HG03575 (cell line): ENCODE measurements around the gene SLC4A7.
A peak's percentile ranks its signal among the peaks of the same experiment; 100 is the strongest.

Source experiments
- ATAC-seq: cut with Tn5 transposase; IDR thresholded peaks from one replicate; pipeline ENCODE4 v1.9.1; 2021; ENCODE audit not compliant: unreplicated experiment, insufficient number of reproducible peaks, low FRiP score; ENCODE audit errors: extremely low read depth

The SLC4A7 gene

DNA sequence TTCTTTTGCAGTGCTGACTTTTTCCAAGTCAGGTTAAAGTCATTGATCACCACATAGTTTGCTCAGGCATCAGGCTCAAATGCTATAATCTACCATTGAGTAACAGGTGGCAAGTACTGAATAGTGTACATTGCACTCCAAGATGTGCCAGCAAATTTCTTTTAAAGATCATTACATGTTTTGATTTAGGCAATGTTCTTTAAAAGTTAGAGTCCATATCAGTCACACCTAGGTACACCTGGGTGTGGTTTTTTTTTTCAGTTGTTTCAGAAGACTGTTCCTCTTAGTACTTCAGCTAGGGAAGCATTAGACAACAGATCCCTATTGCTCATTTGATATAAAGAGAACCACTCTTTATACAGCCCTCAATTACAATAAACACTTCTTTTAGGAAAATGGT is 10.6 kb upstream of the SLC4A7 start:
- ATAC-seq = no peak

GRCh38 chr3:27488821-27489220 is 4.6 kb upstream of the SLC4A7 start:
- no peak for ATAC-seq

GRCh38 chr3:27487383-27487782 is 3.2 kb upstream of the SLC4A7 start:
- no peak for ATAC-seq

GRCh38 chr3:27486336-27486735 is 2.2 kb upstream of the SLC4A7 start:
- no peak for ATAC-seq

- no peak for ATAC-seq
Observed at GRCh38 chr3:27485866-27486265, 1.7 kb upstream of the SLC4A7 start.

GRCh38 chr3:27483117-27484014 is 818 bp downstream of the SLC4A7 start:
- no peak for ATAC-seq

DNA sequence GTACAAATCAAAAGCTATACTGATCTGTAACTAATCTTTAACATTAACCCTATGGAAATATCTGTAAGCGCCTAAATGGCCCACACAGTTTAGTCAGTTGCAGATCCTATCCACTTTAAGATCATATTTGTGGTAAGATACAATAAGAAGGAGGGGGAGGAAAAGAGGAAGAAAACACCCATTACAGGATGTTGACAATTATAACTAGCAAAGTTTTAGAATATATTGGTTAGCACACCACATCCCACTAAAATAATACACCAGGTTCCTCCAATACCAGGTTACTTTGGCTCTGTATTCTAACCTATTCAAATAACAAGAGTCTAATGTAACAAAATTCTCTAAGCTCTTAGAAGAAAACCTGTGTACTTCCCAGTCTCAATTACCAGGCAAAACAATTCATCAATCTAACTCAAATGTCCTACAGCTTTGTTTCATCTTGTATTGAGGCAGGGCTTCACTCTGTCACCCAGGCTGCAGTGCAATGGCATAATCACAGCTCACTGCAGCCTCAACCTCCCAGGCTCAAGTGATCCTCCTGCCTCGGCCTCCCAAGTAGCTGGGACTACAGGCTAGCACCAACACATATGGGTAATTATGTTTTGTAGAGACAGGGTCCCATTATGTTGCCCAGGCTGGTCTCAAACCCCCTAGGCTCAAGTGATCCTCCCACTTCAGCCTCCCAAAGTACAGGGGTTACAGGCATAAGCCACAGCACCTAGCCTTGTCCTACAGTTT is 4.2 kb downstream of the SLC4A7 start:
- ATAC-seq = no peak

- no peak for ATAC-seq
Observed at GRCh38 chr3:27471923-27472550, 12.1 kb downstream of the SLC4A7 start.

DNA sequence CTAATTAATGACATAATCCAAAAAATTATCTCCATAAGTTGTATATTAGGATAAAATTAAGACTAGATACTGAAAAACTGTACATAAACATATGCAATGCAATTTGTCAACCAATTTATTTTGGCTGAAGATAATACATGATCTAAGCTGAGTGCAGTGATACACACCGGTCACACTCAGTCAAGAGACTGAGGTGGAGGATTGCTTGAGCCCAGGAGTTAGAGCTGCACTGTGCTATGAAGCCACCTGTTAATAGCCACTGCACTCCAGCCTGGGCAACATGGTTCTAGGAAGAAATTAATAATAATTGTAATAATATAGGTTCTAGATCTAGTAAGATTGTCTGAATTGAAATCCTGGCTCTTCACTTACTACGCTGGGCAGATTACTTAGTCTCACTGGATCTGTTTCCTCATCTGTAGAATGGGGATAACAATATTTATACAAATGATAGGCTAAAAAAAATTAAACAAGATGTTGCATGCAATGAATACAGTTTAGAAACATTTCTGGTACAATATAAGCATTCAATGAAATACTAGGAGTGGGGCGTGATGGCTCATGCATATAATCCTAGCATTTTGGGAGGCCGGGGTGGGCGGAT is 15.8 kb downstream of the SLC4A7 start:
- no peak for ATAC-seq

DNA sequence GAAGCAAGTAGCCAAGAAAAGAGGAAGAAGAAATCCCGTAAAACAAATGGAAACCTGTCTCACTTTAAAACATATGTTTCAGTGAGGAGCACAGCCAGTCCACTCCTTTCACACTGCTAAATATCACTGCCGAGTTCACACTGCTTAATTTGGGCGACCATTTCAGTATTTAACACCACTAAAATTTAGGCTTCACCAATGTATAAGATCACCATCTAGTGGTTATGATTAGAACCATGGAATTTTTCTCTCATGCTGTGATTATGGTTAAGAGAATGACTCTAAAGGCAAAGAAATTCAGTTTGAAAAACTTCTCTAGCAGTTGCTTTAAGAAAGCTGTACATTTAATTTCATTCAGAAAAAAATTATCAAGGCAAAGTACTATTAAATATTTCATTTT is 16.6 kb downstream of the SLC4A7 start:
- ATAC-seq = peak; percentile 87

GRCh38 chr3:27464646-27465045 is 19.5 kb downstream of the SLC4A7 start:
- no peak for ATAC-seq

DNA sequence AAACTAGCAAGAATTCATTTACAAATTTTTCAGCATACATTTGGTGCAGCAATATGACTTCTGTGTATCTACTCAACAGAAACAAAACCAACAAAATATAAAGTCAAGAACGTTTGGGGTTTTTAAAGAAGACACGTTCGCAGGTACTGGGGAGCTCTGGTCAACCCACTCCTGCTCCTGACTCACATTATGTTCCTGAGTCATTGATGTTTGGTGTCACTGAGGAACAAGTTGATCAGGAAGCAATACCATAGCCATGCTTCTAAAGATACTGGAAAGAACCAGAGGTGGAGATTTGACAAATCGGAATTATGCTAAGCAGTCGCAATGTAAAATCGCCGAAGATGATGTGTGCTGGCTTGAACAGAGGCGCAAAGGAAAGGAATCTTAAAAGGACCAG is 22.0 kb downstream of the SLC4A7 start:
- ATAC-seq = no peak

DNA sequence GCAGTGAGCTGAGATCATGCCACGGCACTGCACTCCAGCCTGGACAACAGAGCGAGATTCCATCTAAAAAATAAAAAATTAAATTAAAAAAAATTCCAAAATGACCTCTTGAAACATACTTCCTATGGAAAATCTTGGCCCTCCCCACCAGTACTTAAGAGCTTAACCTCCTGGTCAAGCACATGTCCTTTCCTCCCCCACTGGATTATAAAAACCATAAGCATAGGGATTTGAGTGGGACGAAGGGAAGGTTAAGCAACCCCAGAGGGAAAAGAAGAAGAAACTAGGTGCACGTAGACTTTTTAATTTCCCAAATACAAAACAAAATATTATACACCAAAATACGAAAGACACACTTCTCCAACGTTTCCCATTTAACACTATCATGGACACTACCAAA is 25.3 kb downstream of the SLC4A7 start:
- no peak for ATAC-seq

- no peak for ATAC-seq
Observed at GRCh38 chr3:27456554-27456953, 27.6 kb downstream of the SLC4A7 start.

DNA sequence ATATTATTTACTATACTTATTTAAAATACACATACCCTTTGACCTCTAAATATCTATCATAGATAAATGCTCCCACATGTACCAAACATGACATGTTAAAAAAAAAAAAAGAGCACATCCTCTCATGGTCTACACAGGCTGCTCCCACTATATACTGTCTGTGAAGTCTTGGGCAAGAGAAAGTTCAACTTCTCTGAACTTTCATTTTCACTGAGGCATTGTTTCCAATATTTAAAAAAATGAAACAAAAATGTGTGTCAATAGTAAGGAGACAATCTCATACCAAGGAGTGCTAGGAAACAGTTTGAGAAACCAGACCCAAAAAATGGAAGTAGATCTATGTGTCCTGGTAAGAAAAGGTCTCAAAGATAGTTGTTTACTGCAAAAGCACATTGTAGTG is 29.3 kb downstream of the SLC4A7 start:
- ATAC-seq = peak; percentile 48

DNA sequence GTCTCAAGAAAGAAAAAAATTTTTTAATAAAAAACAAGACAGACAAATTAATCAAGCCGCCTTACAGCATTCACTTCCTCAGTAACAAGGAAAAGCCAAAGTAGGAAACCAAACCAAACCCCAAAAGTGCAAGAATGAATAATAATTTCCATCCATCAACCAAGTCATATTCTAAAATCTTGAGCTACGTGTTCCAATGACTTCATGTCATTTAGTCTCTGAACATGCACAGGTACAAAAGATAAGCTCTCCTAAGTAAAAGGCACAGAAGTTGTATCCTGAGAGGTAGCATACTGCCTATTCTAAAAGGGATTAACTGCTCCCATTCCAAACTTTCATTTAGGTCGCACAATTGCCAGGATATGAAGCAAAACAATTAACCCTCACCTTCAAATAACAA is 29.7 kb downstream of the SLC4A7 start:
- ATAC-seq = no peak

DNA sequence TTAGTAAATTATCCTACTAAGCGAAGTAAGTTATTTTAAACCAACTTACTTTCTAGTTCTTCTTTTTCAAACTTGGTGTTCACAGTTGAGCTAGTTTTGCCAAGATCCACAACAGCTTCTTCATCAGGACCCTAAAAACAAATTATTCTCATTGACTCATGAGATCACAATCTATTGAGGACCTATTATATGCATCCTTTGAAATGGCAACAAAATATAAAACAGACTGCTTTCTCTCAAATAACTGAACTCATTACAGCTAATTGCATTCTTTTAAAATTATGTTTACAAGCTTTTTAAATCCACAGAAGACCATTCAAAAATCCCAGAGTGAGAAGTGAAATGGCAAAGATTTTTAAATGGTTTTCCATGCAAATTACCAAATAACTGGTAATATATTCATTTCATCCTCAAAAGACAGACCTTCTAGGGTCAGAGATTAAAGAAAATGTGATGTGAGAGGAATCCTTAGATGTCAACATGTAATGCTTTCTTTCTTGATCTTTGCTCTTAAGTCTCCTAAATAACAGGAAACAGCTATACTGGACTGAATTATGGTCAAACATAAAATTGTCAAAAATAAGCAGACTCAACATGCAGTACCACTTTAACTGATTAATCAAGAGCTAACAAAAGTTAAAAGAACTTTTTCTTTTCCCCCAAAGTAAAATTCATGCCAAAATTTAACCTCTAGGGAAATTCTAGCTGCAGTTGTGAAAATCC is 31.7 kb downstream of the SLC4A7 start:
- ATAC-seq = no peak

GRCh38 chr3:27451842-27452241 is 32.3 kb downstream of the SLC4A7 start:
- ATAC-seq = no peak

GRCh38 chr3:27451251-27451650 is 32.9 kb downstream of the SLC4A7 start:
- no peak for ATAC-seq
